Measurements from ENCODE around the gene EIF2B4.
"Not testable (repeated sequence)": the region's sequence is repeated elsewhere in the genome, so short reads cannot be mapped to it uniquely, and the experiment has no call there.

EIF2B4 gene

DNA sequence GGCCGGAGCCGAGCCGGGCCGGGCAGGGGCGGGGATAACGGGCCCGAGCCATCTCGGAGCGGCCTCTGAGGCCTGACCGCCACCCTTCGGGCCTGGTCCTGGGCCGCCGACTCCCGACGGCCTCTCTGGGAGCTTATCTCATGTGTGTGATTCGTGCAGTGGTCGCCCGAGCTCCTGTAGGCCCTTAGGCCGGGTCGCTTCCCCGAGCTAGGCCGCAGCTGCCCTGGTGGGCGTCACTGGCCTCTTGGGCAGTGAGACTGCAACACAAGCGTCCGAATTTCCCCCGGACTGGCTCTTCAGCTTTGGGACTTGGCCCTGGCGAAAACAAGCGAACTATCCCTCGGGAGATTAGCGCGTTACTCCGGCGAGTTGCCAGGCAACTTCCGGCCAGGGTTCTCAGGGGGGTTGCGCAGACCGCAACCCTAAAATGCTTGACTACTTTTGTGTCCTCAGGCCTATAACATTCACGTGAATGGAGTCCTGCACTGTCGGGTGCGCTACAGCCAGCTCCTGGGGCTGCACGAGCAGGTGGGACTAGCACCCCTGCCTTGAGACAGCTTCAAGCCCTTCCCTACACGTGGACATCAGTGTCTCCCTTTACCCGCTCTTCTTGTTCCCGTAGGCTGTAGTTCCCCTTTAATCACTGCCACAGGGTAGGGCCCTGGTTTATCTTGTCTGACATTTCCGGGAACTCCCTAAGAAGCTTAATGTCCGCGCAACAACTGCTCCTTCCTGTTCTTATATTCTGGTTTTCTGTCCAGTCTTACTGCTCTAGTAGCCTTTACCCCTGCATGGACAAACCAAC is 880 bp upstream of the EIF2B4 start:
- FAIRE-seq (no peak), DNase-seq (ENCODE audit: insufficient read length, low spot score) (no peak)
- TF ChIP-seq POLR2A (IDR thresholded peaks at IDR 0.05; ENCODE audit: low read depth, low read length): 0 out of 2 replicates have a peak, but pooled peaks have one; percentile 13

DNA sequence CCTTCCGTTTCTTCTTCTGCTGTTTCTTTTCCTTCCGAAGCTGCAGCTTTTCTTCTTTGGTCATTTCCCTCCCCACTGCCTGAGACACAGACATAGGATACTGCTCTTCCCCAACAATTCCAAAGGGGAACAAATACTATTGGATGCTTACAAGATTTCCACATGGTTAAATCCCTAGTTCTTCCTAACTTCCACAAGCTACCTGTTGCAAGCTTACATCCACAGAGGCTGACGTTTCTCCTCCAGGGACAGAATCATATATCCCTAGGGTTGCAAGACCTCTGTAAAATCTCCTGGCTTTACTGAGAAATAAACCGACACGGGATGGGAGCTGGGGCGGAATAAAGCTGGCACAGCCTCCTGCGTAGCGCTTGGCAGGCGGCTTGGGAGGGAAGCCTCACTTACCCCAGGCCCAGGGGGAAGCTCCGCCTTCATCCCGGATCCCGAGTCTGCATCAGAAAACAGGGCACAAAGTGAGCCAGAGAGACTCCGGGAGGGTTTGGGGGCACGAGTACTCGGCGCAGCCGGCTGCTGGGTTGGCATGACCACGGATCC is 590 bp downstream of the EIF2B4 start:
- DNase-seq (ENCODE audit: insufficient read length, low spot score): peak; percentile 81
- no peak for FAIRE-seq
- no peak for TF ChIP-seq POLR2A (IDR thresholded peaks at IDR 0.05; ENCODE audit: low read depth, low read length)

DNA sequence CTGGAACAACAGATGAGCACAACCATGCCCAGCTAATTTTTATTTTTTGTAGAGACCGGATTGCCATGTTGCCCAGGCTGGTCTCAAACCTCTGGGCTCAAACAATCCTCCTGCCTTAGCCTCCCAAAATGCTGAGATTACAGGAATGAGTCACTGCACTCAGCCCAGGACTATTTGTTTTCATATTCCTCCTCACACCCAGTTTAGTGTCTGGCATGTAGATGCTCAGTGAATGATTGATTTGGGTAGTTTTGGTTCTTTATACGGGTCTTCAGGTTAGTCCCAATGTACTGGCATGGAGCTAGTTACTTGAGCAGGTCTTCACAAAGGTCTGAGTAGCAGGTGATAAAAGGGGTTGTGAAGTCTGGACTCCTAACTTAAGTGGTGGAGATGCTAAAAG is 6.2 kb downstream of the EIF2B4 start:
- TF ChIP-seq POLR2A (IDR thresholded peaks at IDR 0.05; ENCODE audit: low read depth, low read length): no peak
- FAIRE-seq: no peak

DNA sequence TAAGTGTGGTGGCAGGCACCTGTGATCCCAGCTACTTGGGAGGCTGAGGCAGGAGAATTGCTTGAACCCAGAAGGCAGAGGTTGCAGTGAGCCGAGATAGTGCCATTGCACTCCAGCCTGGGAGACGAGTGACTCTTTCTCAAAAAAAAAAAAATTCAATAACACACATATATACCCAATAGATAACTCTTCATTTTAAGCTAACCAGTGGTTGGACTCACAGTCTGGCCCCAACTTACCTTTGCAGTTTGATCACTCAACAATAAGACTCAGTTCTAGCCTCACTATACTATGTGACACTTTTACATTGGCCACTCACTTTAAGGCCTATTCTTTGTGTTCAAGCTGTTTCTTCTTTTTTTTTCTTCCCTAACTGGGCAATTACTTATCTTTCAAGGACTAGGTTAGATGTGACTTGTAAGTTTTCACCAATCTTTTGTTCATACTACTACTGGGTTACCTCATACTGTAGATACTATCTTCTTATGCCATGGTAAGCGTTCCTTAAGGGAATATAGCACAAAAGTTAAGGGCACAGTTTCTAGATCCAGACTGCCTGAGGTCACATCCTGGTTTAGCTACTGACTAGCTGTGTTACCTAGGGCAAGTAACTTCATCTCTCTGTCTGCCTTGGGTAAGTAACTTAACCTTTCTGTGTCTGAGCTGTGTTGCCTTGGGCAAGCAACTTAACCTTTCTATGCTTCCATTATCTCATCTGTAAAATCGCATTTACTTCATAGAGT is 7.3 kb downstream of the EIF2B4 start:
- no peak for TF ChIP-seq POLR2A (IDR thresholded peaks at IDR 0.05; ENCODE audit: low read depth, low read length)
- no peak for DNase-seq (ENCODE audit: insufficient read length, low spot score)
- no peak for FAIRE-seq

More for the DNA sequence above, 6.2 kb downstream of the EIF2B4 start:
- no peak for DNase-seq (ENCODE audit: insufficient read length, low spot score)

DNA sequence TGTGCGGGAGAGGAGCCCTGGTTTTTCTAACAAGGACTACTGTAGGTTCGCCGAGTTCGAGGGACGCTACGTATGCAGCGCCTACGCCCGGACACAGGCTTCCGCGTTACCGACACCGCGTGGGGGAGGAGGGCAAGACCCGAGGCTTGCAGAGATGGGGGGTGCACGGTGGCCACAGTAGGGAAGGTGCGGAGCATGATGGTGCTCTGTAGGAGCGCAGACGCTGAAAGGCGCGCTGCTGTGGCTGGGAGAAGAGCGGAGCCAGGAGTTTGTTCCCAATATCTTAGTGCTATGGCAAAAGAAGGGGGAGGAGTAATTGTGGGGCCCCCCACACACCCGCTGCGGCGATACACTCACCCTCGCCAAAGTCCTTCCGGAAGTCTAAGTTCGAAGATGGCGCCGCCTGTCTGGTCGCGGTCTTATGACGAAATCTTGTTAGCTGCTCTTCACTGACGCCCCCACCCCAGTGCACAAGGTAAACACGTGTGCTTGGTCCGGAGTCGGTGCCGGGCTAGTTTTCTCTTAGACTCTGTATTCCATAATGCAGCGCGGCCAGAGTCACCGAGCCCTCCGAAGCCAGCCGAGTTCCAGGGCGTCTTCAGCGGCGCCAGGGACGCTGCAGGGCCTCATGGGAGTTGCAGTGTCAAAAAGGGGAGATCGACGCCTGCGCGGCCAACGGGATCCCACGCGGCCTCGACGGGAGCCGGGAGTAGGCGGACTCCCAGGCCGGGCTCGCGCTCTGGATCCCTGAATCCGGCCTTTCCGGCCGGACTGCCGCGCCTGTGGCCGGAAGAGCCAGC is 13.6 kb downstream of the EIF2B4 start, which contains the start of gene GTF3C2:
TSS of gene GTF3C2 (minus strand) at position 383 of the 800 bp plus-strand sequence. CDS start 13,210 bp downstream, outside the sequence.
- FAIRE-seq (no peak), DNase-seq (ENCODE audit: insufficient read length, low spot score) (peak; percentile 89)
- no peak; the same call in none of the 2 replicates for TF ChIP-seq POLR2A (IDR thresholded peaks at IDR 0.05; ENCODE audit: low read depth, low read length)

DNA sequence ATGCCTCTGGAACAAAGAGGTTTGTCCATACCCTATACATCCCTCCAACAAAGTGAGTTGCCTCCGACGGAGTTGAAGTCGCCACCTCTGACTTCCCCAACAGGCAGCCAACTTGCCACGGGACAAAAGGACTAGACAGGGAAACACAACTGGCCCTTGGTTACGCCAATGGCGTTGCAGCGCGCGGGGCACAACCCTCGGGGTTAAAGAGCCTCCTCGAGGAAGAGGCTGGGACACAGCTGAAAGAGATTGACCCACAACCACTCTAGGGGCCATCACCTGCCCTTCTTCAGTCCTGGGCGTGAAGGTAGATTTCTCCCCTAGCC is 14.1 kb downstream of the EIF2B4 start:
- FAIRE-seq: no peak

DNA sequence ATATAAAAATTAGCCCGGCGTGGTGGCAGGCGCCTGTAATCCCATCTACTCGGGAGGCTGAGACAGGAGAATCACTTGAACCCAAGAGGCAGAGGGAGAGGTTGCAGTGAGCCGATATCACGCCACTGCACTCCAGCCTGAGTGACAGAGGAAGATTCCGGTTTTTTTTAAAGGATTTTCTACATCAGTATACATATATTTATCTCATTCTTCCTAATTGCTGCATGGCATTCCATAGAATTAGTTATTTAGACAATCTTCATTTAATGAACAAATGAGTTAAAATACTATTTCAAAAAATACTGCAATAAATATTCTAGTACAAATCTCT is 15.6 kb downstream of the EIF2B4 start:
- DNase-seq (ENCODE audit: insufficient read length, low spot score): no peak
- no peak for FAIRE-seq
- no peak for TF ChIP-seq POLR2A (IDR thresholded peaks at IDR 0.05; ENCODE audit: low read depth, low read length)

More for the DNA sequence above, 14.1 kb downstream of the EIF2B4 start:
- DNase-seq (ENCODE audit: insufficient read length, low spot score): no peak
- TF ChIP-seq POLR2A (IDR thresholded peaks at IDR 0.05; ENCODE audit: low read depth, low read length): peak; percentile 18; the same call in 1 of the 2 replicates

DNA sequence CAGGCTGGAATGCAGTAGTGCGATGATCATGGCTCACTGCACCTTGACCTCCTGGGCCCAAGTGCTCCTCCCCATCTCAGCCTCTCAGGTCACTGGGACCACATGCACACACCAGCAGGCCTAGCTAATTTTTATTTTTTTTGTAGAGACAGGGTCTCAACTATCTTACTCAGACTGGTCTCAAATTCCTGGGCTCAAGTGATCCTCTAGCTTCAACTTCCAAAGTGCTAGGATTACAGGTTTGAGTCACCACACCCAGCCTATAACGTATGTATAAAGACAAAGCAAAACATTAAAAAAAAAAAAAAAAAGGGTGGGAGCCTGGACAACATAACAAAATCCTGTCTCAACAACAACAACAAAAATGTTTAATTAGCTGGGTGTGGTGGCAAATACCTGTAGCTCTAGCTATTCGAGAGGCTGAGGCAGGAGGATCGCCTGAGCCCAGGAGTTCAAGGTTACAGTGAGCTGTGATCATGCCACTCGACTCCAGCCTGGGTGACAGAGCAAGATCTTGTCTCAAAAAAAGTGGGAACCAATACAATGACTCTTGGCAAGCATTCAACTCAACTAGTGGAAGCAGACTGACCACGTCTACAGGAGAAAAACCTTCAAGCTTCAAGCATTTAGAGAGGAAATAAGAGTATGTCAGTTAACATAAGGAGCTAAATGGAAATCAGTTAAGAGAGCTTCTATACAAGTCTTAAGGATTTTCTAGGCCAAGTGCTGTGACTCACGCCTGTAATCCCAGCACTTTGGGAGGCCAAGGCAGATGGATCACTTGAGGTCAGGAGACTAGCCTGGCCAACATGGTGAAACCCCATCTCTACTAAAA is 16.2 kb downstream of the EIF2B4 start:
- FAIRE-seq (peak; percentile 27), DNase-seq (ENCODE audit: insufficient read length, low spot score) (no peak)
- TF ChIP-seq POLR2A (IDR thresholded peaks at IDR 0.05; ENCODE audit: low read depth, low read length): no peak

DNA sequence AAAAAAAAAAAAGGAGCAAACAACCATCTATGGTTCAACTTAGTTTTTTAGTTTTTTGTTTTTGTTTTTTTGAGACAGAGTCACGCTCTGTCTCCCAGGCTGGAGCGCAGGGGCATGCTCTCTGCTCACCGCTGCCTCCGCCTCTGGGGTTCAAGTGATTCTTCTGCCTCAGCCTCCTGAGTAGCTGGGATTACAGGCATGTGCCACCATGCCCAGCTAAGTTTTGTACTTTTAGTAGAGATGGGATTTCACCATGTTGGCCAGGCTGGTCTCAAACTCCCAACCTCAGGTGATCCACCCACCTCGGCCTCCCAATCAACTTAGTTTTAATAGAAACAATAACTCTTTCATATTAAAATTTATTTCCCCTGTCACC is 16.8 kb downstream of the EIF2B4 start:
- not testable (repeated sequence) for FAIRE-seq; DNase-seq (ENCODE audit: insufficient read length, low spot score)

DNA sequence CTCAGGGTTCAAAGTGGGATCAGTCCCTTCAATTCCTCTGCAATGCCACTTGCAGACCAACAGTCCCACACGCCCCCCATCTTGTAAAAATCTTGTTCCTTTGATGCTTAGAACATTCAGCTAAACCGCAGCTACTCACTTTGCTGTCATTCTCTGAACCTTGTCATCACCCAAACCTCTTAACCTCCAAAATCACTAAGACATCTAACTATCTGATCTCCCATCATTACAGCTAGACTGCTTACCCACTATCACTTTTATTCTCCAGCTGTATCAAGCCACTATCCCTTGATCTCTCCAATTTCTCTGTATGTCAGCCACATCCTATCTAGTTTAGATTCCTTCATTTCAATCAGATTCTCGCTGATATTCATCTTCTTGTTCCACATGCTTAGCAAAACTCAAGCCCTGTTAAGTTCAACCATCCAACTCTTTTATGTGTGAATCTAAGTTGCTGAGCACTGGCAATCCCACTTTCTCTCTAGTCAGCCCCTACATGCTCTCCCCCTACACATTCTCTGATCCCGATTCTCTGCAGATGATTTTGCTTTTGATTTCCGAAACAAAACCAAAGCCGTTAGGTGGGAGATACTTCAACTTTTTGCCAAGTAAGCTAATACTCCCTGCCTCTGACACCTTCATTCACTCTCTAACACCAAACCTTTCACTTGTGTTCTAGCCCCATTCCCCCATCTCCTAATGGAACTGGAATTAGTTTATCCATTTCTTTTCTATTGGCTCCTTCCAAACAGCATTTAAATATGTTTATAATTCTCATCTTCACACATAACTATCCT is 18.1 kb downstream of the EIF2B4 start:
- no peak for TF ChIP-seq POLR2A (IDR thresholded peaks at IDR 0.05; ENCODE audit: low read depth, low read length)
- no peak for FAIRE-seq
- no peak for DNase-seq (ENCODE audit: insufficient read length, low spot score)

DNA sequence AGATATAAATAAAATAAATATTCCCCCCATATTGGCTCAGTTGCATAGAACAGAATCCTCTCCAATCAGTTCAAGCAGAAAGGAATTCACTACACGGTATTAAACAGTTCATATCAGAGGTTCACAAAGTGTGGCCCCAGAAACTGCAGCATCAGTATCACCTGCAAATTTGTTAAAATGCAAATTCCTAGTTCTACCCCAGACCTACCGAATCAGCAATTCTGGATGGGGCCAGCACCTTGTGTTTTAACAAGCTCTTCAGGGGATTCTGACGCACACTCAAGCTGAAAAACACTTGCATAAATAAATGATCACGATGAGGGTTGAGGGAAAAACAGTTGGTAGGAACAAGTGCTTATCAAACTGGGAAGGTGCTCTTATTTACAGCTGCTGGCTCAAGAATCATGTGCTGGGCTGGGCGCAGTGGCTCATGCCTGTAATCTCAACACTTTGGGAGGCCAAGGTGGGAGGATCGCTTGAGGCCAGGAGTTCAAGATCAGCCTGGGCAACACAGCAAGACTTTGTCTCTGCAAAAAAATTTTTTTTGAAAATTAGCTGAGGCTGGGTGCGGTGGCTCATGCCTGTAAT is 19.9 kb downstream of the EIF2B4 start:
- TF ChIP-seq POLR2A (IDR thresholded peaks at IDR 0.05; ENCODE audit: low read depth, low read length): no peak
- FAIRE-seq (no peak), DNase-seq (ENCODE audit: insufficient read length, low spot score) (no peak)

DNA sequence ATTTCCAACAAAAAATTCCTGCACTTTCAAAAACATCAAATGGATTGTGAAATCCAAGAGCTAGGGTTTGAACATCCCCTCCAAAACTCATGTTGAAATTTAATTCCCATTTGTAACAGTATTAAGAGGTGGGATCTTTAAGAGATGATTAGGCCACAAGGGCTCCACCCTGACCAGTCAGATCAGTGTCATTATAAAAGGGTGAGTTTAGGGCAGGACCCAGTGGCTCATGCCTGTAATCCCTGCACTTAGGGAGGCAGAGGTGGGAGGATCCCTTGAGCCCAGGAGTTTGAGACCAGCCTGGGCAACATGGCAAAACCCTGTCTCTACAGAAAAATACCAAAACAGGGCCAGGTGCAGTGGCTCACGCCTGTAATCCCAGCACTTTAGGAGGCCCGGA is 22.5 kb downstream of the EIF2B4 start:
- DNase-seq (ENCODE audit: insufficient read length, low spot score): no peak
- no peak for TF ChIP-seq POLR2A (IDR thresholded peaks at IDR 0.05; ENCODE audit: low read depth, low read length)
- FAIRE-seq: no peak

All from H54 (cell line).